NB4 (cell line): ENCODE data around the gene POC1A.

Experiments used
- DNase-seq: peaks from one replicate; pipeline ENCODE4 v3.0.0; 2010; ENCODE audit warnings: low read depth
- H3K4me3 ChIP-seq: one replicate; pipeline ENCODE4 v1.5.1; 2011; ENCODE audit warnings: mild to moderate bottlenecking, low read depth, low read length, moderate library complexity
- MYC ChIP-seq: IDR thresholded peaks from 2 replicates; pipeline ENCODE4 v1.6.1; 2011; ENCODE audit warnings: low read depth, low read length
- POLR2A ChIP-seq: IDR thresholded peaks from 2 replicates; pipeline ENCODE4 v1.6.1; 2011; ENCODE audit warnings: mild to moderate bottlenecking; ENCODE audit not compliant: insufficient read length; ENCODE audit errors: extremely low read depth
- TF ChIP-seq, protein P1 (sequence below): IDR thresholded peaks from 2 replicates; pipeline ENCODE4 v1.6.1; 2011; ENCODE audit warnings: low read depth, low read length
- TF ChIP-seq, protein P2 (sequence below): IDR thresholded peaks from one replicate; pipeline ENCODE4 v1.5.1; 2012; ENCODE audit warnings: low read depth, low read length

POC1A gene

DNA sequence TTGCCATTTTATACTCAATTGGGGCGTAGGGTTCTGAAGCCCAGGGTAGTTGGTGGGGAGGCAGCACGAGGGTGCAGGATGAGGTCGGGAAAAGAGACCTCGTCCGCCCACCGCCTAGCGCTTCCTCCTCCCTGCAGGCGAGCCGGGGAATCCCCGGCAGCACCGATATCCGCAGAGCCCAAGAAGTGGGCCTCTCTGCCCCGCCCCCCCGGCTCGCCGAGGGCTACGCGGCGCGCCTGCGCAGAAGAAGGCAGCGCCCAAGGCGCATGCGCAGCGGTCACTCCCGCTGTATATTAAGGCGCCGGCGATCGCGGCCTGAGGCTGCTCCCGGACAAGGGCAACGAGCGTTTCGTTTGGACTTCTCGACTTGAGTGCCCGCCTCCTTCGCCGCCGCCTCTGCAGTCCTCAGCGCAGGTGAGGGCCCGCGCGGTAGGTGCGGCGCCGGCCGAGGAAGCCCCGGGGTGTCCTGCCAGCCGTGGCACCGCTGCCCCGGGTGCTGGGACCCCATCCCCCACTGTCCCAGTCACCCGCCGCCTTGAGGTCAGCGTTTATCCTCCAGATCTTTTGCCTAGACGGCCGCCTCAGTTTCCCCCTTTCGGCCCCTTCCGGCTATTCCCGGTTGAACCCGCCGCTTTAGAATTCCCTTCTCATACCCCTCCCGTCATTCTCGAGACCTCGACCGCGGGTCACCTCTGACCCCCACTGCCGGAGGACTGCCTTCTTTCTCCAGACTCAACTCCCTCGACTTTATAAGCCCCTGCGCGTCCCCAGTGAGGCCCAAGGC, 43.8 kb upstream of the POC1A start, which contains the start of gene ALAS1:
TSS of gene ALAS1 (plus strand) at position 319 of the 784 bp plus-strand sequence. CDS start 1,082 bp downstream, outside the sequence.
- H3K4me3 ChIP-seq = peak within 1 kb of the TSS; percentile 89
- peak; percentile 91 for DNase-seq
- peak; percentile 46; the same call in 1 of the 2 replicates for TF ChIP-seq MYC
- TF ChIP-seq POLR2A = peak; percentile 96
- TF ChIP-seq, protein P1, sequence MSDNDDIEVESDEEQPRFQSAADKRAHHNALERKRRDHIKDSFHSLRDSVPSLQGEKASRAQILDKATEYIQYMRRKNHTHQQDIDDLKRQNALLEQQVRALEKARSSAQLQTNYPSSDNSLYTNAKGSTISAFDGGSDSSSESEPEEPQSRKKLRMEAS = no peak
- TF ChIP-seq, protein P2, sequence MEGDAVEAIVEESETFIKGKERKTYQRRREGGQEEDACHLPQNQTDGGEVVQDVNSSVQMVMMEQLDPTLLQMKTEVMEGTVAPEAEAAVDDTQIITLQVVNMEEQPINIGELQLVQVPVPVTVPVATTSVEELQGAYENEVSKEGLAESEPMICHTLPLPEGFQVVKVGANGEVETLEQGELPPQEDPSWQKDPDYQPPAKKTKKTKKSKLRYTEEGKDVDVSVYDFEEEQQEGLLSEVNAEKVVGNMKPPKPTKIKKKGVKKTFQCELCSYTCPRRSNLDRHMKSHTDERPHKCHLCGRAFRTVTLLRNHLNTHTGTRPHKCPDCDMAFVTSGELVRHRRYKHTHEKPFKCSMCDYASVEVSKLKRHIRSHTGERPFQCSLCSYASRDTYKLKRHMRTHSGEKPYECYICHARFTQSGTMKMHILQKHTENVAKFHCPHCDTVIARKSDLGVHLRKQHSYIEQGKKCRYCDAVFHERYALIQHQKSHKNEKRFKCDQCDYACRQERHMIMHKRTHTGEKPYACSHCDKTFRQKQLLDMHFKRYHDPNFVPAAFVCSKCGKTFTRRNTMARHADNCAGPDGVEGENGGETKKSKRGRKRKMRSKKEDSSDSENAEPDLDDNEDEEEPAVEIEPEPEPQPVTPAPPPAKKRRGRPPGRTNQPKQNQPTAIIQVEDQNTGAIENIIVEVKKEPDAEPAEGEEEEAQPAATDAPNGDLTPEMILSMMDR = no peak

DNA sequence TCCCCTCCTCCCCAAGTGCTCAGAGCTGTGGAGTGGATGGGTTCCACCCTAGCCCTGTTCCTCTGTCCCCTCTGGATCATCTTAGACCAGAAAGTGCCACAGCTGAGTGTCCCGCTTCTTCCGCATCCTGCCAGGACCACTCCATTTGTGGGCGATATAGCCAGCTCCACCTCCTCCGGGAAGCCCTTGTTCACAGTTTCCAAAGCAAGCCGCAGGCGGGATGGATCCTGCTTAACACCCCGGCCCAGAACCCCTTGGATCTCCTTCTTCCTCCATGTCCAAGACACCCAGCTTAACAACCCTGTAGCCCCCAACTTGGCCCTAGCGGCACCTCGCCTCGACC, 43.2 kb upstream of the POC1A start:
- DNase-seq = no peak

GRCh38 chr3:52196977-52197376, 42.8 kb upstream of the POC1A start:
- TF ChIP-seq, protein P2 = no peak
- TF ChIP-seq MYC (no peak), POLR2A (no peak)
- TF ChIP-seq, protein P1 = no peak
- DNase-seq = no peak
- no peak overlapping the region for H3K4me3 ChIP-seq

More for the DNA sequence above, 43.2 kb upstream of the POC1A start:
- no peak for TF ChIP-seq MYC
- TF ChIP-seq, protein P1 = no peak
- TF ChIP-seq, protein P2 = no peak
- TF ChIP-seq POLR2A = no peak
- H3K4me3 ChIP-seq = peak overlapping the region; percentile 22

DNA sequence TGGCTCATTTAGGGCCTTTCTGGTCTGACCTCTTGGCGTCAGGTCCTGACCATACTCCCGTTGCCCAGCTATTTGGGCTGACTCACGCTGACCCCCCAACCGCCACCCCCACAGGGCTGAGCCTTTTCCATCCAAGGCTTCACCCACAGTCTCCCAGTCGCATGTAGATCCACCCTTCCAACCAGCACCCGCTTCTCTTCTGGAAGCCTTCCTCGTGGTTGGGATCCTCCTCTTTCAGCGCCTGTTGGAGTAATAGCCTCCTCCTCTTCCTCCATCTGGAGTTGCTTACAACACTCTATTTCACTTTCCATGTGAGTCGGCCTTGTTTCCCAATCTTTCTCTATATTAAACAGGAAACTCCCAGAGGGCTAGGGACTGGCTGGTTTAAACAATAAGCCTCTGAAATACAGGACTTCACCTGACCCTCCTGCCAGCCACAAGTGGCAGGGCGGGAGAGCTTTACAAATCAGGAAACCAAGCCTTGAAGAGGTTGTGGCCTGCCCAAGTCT, 41.7 kb upstream of the POC1A start:
- TF ChIP-seq POLR2A (no peak), MYC (no peak)
- TF ChIP-seq, protein P1 = no peak
- TF ChIP-seq, protein P2 = no peak
- peak; percentile 82 for DNase-seq
- H3K4me3 ChIP-seq = no peak overlapping the region

- no peak overlapping the region for H3K4me3 ChIP-seq
- no peak for DNase-seq
- TF ChIP-seq, protein P2 = no peak
- TF ChIP-seq, protein P1 = no peak
- no peak for TF ChIP-seq MYC
- no peak for TF ChIP-seq POLR2A
Observed at GRCh38 chr3:52195291-52195597, 41.0 kb upstream of the POC1A start.
